ENCODE data around the gene RGL3.
A peak's percentile ranks its signal among the peaks of the same experiment; 100 is the strongest.

Gene RGL3

DNA sequence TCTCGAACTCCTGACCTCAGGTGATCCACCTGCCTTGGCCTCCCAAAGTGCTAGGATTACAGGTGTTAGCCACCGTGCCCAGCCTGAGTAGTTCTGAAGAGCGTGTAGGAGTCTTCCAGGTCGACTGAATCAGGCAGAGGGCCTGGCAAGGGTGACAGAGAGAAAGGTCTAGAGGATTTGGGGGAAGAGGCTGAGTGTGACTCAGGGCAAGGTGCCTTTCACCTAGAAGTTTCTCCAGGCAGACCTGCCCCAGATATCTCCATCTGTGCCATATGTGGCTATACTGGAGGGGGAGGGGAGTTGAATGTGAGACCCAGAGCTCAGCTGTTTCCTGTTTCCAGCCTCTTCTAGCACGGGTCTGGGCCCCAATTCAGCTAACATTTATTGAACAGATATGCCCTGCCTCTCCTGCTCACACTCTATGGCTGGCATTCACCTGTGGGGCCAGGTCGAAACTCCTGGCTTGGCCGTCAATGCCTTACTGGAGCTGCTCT, 71.5 kb downstream of the RGL3 start:
- DNase-seq (ENCODE audit: low spot score) = no peak
- TF ChIP-seq, protein P1, sequence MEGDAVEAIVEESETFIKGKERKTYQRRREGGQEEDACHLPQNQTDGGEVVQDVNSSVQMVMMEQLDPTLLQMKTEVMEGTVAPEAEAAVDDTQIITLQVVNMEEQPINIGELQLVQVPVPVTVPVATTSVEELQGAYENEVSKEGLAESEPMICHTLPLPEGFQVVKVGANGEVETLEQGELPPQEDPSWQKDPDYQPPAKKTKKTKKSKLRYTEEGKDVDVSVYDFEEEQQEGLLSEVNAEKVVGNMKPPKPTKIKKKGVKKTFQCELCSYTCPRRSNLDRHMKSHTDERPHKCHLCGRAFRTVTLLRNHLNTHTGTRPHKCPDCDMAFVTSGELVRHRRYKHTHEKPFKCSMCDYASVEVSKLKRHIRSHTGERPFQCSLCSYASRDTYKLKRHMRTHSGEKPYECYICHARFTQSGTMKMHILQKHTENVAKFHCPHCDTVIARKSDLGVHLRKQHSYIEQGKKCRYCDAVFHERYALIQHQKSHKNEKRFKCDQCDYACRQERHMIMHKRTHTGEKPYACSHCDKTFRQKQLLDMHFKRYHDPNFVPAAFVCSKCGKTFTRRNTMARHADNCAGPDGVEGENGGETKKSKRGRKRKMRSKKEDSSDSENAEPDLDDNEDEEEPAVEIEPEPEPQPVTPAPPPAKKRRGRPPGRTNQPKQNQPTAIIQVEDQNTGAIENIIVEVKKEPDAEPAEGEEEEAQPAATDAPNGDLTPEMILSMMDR (IDR thresholded peaks at IDR 0.05; ENCODE audit: extremely low read depth, insufficient read depth, missing control alignments) = no peak
- in situ Hi-C loops (cut with MboI; ENCODE audit: low pct_unique_long_range_greater_than_20kb, low sequenced_read_pairs, unreplicated experiment) = no loop called here

DNA sequence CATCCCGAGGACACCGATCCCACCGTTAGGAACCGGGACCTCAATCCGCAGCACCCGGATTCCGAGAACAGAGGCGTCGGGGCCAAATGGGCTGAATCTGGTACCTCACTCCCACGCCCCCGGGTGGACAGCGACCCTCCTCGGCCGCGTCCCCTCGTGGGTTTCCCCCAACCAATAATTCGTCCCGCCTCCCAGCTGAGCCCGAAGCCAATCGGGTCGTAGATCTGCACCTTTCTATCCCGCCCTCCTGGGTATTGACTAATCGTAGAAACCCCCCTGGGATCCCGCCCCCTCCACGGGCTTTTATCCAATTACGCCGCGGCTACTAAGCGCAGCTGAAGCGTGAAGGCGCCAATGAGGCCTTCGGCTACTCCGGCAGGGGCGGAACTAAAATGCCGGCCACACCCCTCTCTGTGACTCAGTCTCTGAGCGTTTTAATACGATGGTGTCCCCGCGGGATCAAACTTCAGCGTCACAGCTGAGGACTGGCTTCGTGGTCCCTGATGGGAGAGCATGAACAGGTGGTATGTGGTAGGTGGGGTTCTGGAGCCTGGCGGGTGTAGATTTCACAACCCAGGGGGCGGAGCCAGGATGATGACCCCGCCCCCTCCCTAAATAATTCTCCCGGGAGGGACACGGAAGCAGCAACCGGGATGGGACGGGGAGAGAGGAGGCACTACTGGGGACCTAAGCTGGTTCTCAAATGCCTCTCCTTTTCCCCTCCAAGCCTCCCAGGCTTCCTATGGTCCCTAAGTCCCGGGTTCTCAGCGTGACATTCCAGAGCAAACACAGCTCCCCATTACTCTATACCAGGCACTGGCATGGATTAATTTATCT, 72.8 kb downstream of the RGL3 start, which contains the start of the genes CCDC159 and TMEM205:
TSS of gene CCDC159 (plus strand) at position 416 of the 837 bp plus-strand sequence. CDS start at position 504, 88 bp downstream.
TSS of gene TMEM205 (minus strand) at position 165 of the 837 bp plus-strand sequence. CDS start 649 bp downstream, outside the sequence.
- DNase-seq (ENCODE audit: low spot score) = peak; percentile 97
- in situ Hi-C loops (cut with MboI; ENCODE audit: low pct_unique_long_range_greater_than_20kb, low sequenced_read_pairs, unreplicated experiment) = no loop called here
- TF ChIP-seq, protein P1 (IDR thresholded peaks at IDR 0.05; ENCODE audit: extremely low read depth, insufficient read depth, missing control alignments) = peak; percentile 26

DNA sequence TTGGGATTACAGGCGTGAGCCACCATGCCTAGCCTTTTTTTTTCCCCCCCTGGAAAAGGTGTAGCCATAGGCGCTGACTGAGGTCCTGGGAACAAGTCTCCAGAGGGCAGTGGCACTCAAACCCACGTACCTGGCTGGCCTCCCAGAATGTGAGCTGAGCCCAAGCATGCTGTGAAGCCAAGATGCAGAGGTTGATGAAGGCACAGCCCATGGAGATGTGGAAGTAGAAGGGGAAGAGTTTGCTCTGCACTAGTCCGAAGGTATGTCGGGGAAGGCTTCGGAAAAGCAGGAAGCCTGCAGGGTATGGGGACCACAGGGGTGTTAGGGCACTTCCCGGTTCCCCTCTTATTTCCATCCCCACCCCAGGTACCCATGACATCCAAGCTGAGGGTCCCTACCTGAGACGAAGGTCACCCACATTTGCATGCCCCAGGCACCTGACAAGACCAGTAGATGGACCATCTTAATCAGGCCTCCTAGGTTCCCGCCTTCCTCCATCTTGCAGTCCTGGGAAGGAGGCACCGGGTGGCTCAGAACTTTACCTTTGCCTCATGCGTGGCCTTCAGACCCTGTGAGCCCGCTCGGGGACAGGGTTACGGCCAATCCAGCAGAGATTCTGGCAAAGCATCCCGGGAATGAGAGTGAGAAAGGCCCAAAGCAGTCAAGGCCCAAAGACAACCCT, 73.9 kb downstream of the RGL3 start:
- TF ChIP-seq, protein P1 (IDR thresholded peaks at IDR 0.05; ENCODE audit: extremely low read depth, insufficient read depth, missing control alignments) = no peak
- in situ Hi-C loops (cut with MboI; ENCODE audit: low pct_unique_long_range_greater_than_20kb, low sequenced_read_pairs, unreplicated experiment) = no loop called here
- no peak for DNase-seq (ENCODE audit: low spot score)

All from GM13977 (cell line).